Mesenchymal stem cell (in vitro differentiated cells and primary cell): ENCODE measurements around the gene TTLL8.

Source experiments
- DNase-seq: peaks from one replicate; pipeline ENCODE4 v3.0.0-alpha.2; 2013
- H2AFZ ChIP-seq: one replicate; pipeline ENCODE4 v1.6.1; 2013; ENCODE audit warnings: low read depth, mild to moderate bottlenecking, control low read depth, inconsistent platforms, low read length, moderate library complexity
- H2AK5ac ChIP-seq: 2 replicates; pipeline ENCODE4 v1.6.1; 2013; ENCODE audit warnings: low read length, moderate library complexity, mild to moderate bottlenecking, inconsistent platforms; ENCODE audit not compliant: severe bottlenecking
- H2BK120ac ChIP-seq: one replicate; pipeline ENCODE4 v1.6.1; 2013; ENCODE audit warnings: low read depth, mild to moderate bottlenecking, inconsistent platforms, low read length, moderate library complexity
- H2BK12ac ChIP-seq, 2 experiments: one replicate each; pipeline ENCODE4 v1.6.1; 2013; ENCODE audit warnings: inconsistent platforms in 2 of 2, low read length in 2 of 2, mild to moderate bottlenecking in 2 of 2, moderate library complexity in 2 of 2, control low read depth in 1 of 2
- H2BK15ac ChIP-seq: one replicate; pipeline ENCODE4 v1.6.1; 2013; ENCODE audit warnings: mild to moderate bottlenecking, low read depth, inconsistent platforms; ENCODE audit not compliant: poor library complexity, severe bottlenecking
- H2BK5ac ChIP-seq: 2 replicates; pipeline ENCODE4 v1.6.1; 2013; ENCODE audit warnings: low read depth, mild to moderate bottlenecking, low read length, control low read depth, inconsistent platforms; ENCODE audit not compliant: poor library complexity, severe bottlenecking
- H3K14ac ChIP-seq, 2 experiments: one replicate each; pipeline ENCODE4 v1.6.1; 2013; ENCODE audit warnings: inconsistent platforms in 2 of 2, low read length in 2 of 2, control low read depth in 1 of 2, mild to moderate bottlenecking in 1 of 2, moderate library complexity in 1 of 2
- H3K18ac ChIP-seq, 2 experiments: one replicate each; pipeline ENCODE4 v1.6.1; 2013; ENCODE audit warnings: inconsistent platforms in 2 of 2, low read length in 2 of 2, control low read depth in 1 of 2, low read depth in 1 of 2, mild to moderate bottlenecking in 1 of 2
- H3K23ac ChIP-seq, 2 experiments: one replicate each; pipeline ENCODE4 v1.6.1; 2013; ENCODE audit warnings: inconsistent platforms in 2 of 2, low read length in 2 of 2, mild to moderate bottlenecking in 2 of 2, moderate library complexity in 2 of 2, control low read depth in 1 of 2
- H3K27ac ChIP-seq: 2 replicates; pipeline ENCODE4 v1.5.1; 2013; ENCODE audit warnings: mild to moderate bottlenecking, moderate library complexity, low read length, control low read depth, inconsistent platforms; ENCODE audit not compliant: poor library complexity, severe bottlenecking
- H3K27me3 ChIP-seq, 2 experiments: 2 replicates each; pipeline versions ENCODE4 v1.6.1 to v1.7.0; 2013; ENCODE audit warnings: low read length in 2 of 2, mild to moderate bottlenecking in 2 of 2, moderate library complexity in 2 of 2, control low read depth in 1 of 2, inconsistent platforms in 1 of 2; ENCODE audit not compliant: control insufficient read depth in 1 of 2, insufficient read depth in 1 of 2
- H3K36me3 ChIP-seq, 2 experiments: 2 replicates each; pipeline versions ENCODE4 v1.6.1 to v1.7.0; 2013; ENCODE audit warnings: low read length in 2 of 2, control low read depth in 1 of 2, inconsistent platforms in 1 of 2, low read depth in 1 of 2, mild to moderate bottlenecking in 1 of 2; ENCODE audit not compliant: insufficient read depth in 2 of 2, control insufficient read depth in 1 of 2
- H3K4ac ChIP-seq, 2 experiments: one replicate each; pipeline ENCODE4 v1.6.1; 2013; ENCODE audit warnings: inconsistent platforms in 2 of 2, low read length in 2 of 2, mild to moderate bottlenecking in 2 of 2, moderate library complexity in 2 of 2, control low read depth in 1 of 2, low read depth in 1 of 2
- H3K4me1 ChIP-seq: 2 replicates; pipeline ENCODE4 v1.6.1; 2013; ENCODE audit warnings: low read depth, low read length, control low read depth; ENCODE audit not compliant: control insufficient read depth, insufficient read depth
- H3K4me2 ChIP-seq: 2 replicates; pipeline ENCODE4 v1.6.1; 2013; ENCODE audit warnings: low read length, mild to moderate bottlenecking, inconsistent platforms; ENCODE audit not compliant: poor library complexity, severe bottlenecking
- H3K4me3 ChIP-seq, 2 experiments: 2 replicates each; pipeline versions ENCODE4 v1.5.1 to v1.7.0; 2013; ENCODE audit warnings: low read length in 2 of 2, mild to moderate bottlenecking in 2 of 2, control low read depth in 1 of 2, low read depth in 1 of 2; ENCODE audit not compliant: insufficient read depth in 1 of 2
- H3K79me1 ChIP-seq: replicated peaks from 2 replicates; pipeline ENCODE4 v1.6.1; 2013; ENCODE audit warnings: mild to moderate bottlenecking, control low read depth, low read length, inconsistent platforms; ENCODE audit not compliant: poor library complexity, severe bottlenecking
- H3K9ac ChIP-seq: 2 replicates; pipeline ENCODE4 v1.7.0; 2013; ENCODE audit warnings: mild to moderate bottlenecking, low read length, moderate library complexity
- H3K9me3 ChIP-seq: 2 replicates; pipeline ENCODE4 v1.7.0; 2013; ENCODE audit warnings: mild to moderate bottlenecking, low read length; ENCODE audit not compliant: control insufficient read depth
- H4K8ac ChIP-seq: one replicate; pipeline ENCODE4 v1.6.1; 2013; ENCODE audit warnings: inconsistent platforms, mild to moderate bottlenecking, low read length, moderate library complexity
- H4K91ac ChIP-seq: one replicate; pipeline ENCODE4 v1.6.1; 2013; ENCODE audit warnings: mild to moderate bottlenecking, low read length, inconsistent platforms
- WGBS: methylation state at CpG from one replicate; pipeline ENCODE4 v1.1.7; 2013; ENCODE audit warnings: mixed read lengths; 5-methylcytosine and 5-hydroxymethylcytosine counted together

The TTLL8 gene

GRCh38 chr22:50012211-50013181, 45.6 kb downstream of the TTLL8 start, which contains the start of gene IL17REL:
IL17REL (minus strand) TSS chr22:50012765; CDS start chr22:50012646, 119 bp downstream.
- peak; percentile 27 for DNase-seq
- Histone ChIP-seq H3K9me3 (no peaks in the 10 kb centered on the region), H3K27ac (no peak within 1 kb of the TSS), H3K9ac (no peak within 1 kb of the TSS), H3K23ac (no peak within 1 kb of the TSS), H4K91ac (no peak within 1 kb of the TSS), H2BK120ac (no peak within 1 kb of the TSS), H3K27me3 (peaks cover 72 to 81% of the 10 kb centered on the region in 2 experiments), H3K18ac (no peak within 1 kb of the TSS), H3K36me3 (no peaks in the 10 kb centered on the region), H2BK5ac (no peak within 1 kb of the TSS), H2BK12ac (no peak within 1 kb of the TSS), H2AFZ (no peak within 1 kb of the TSS), H3K79me1 (no peaks in the 10 kb centered on the region), H3K4ac (no peak within 1 kb of the TSS), H3K14ac (no peak within 1 kb of the TSS), H3K4me2 (no peak within 1 kb of the TSS), H2BK15ac (no peak within 1 kb of the TSS), H2AK5ac (no peak within 1 kb of the TSS), H3K4me3 (no peak within 1 kb of the TSS), H4K8ac (no peak within 1 kb of the TSS), H3K4me1 (peaks cover 9% of the 10 kb centered on the region)
- 59% methylated on average over 28 of the region's 29 CpGs for WGBS

GRCh38 chr22:50011447-50012210, 46.5 kb downstream of the TTLL8 start:
- no peak for DNase-seq
- Histone ChIP-seq H4K91ac (no peak overlapping the region), H3K4me3 (no peak overlapping the region), H2BK120ac (no peak overlapping the region), H2BK12ac (no peak overlapping the region), H3K79me1 (no peaks in the 10 kb centered on the region), H3K9ac (no peak overlapping the region), H3K4me2 (no peak overlapping the region), H3K36me3 (no peaks in the 10 kb centered on the region), H3K4ac (no peak overlapping the region), H3K23ac (no peak overlapping the region), H2BK5ac (no peak overlapping the region), H2AK5ac (no peak overlapping the region), H3K4me1 (peaks cover 9% of the 10 kb centered on the region), H3K27ac (no peak overlapping the region), H3K18ac (no peak overlapping the region), H3K14ac (no peak overlapping the region), H2AFZ (no peak overlapping the region), H3K9me3 (no peaks in the 10 kb centered on the region), H2BK15ac (no peak overlapping the region), H3K27me3 (peaks cover 65 to 73% of the 10 kb centered on the region in 2 experiments), H4K8ac (peak overlapping the region; percentile 65)
- WGBS = 46% methylated on average over 18 of the region's 18 CpGs

- peaks cover 9% of the 10 kb centered on the region for H3K4me1 ChIP-seq
- no peak overlapping the region for H3K18ac ChIP-seq
- no peak overlapping the region for H2BK120ac ChIP-seq
- H2BK15ac ChIP-seq = no peak overlapping the region
- no peak overlapping the region for H4K91ac ChIP-seq
- H4K8ac ChIP-seq = peak overlapping the region; percentile 65
- no peak overlapping the region for H3K4me2 ChIP-seq
- 14% methylated on average over 26 of the region's 61 CpGs for WGBS
- no peak overlapping the region for H3K14ac ChIP-seq
- H3K23ac ChIP-seq = no peak overlapping the region
- H3K4me3 ChIP-seq = no peak overlapping the region
- peaks cover 58 to 70% of the 10 kb centered on the region in 2 experiments for H3K27me3 ChIP-seq
- H3K9ac ChIP-seq = no peak overlapping the region
- H3K79me1 ChIP-seq = no peaks in the 10 kb centered on the region
- H2BK12ac ChIP-seq = no peak overlapping the region
- no peak overlapping the region for H2BK5ac ChIP-seq
- no peak overlapping the region for H3K27ac ChIP-seq
- no peaks in the 10 kb centered on the region for H3K36me3 ChIP-seq
- DNase-seq = no peak
- no peak overlapping the region for H3K4ac ChIP-seq
- H2AFZ ChIP-seq = no peak overlapping the region
- H3K9me3 ChIP-seq = no peaks in the 10 kb centered on the region
- no peak overlapping the region for H2AK5ac ChIP-seq
Measured at GRCh38 chr22:50010676-50011446, 47.2 kb downstream of the TTLL8 start.
